Activated CD4-positive, alpha-beta memory T cell treated with anti-CD3 and anti-CD28 coated beads, Interleukin-2, amount 10 ng/mL, durations not matched to agents 7 days and 5 days (primary cell): ENCODE data around the gene MACROH2A1. TPM values are rescaled to one million over a fixed set of nuclear protein-coding genes. Genes with fewer than 3 reads are reported as not detected.
A peak's percentile ranks its signal among the peaks of the same experiment; 100 is the strongest.

Experiments used
- CTCF ChIA-PET: fragments of 350-600 bp; sonication (Branson Sonifier 250); formaldehyde crosslinking; loops from one replicate; lab custom pipeline; 2021; ENCODE audit warnings: antibody characterized with exemption, inconsistent platforms; lab: Charles Lee
- POLR2A ChIA-PET: fragments of 350-600 bp; sonication (Branson Sonifier 250); formaldehyde crosslinking; loops from one replicate; lab custom pipeline; 2021; ENCODE audit warnings: antibody characterized with exemption; lab: Charles Lee
- DNase-seq: peaks from one replicate; pipeline ENCODE4 v3.0.0-alpha.2; 2020
- H3K27ac Mint-ChIP-seq: one replicate; pipeline ENCODE4 v1.8.0; 2021; ENCODE audit warnings: mild to moderate bottlenecking, mixed read lengths
- H3K27me3 Mint-ChIP-seq: one replicate; pipeline ENCODE4 v1.8.0; 2021; ENCODE audit warnings: mixed read lengths
- H3K36me3 Mint-ChIP-seq: one replicate; pipeline ENCODE4 v1.8.0; 2021; ENCODE audit warnings: low read depth, mixed read lengths
- H3K4me1 Mint-ChIP-seq: one replicate; pipeline ENCODE4 v1.8.0; 2021; ENCODE audit warnings: mixed read lengths
- H3K4me3 Mint-ChIP-seq: one replicate; pipeline ENCODE4 v1.8.0; 2021; ENCODE audit warnings: mild to moderate bottlenecking, mixed read lengths
- H3K9me3 Mint-ChIP-seq: one replicate; pipeline ENCODE4 v1.8.0; 2021; ENCODE audit warnings: mixed read lengths
- total RNA-seq, 2 experiments: library from RNA; stranded (reverse); gene quantifications; one replicate each; pipeline ENCODE4 v1.2.3, GENCODE V29; 2021

MACROH2A1 gene
- total RNA-seq, 2 experiments from 2014 or later = 248 to 263 TPM

GRCh38 chr5:135441350-135441831, 42.4 kb upstream of the MACROH2A1 start:
- Mint-ChIP-seq H3K27ac (no peak overlapping the region), H3K4me1 (no peaks in the 10 kb centered on the region), H3K27me3 (peaks cover 15% of the 10 kb centered on the region), H3K9me3 (no peaks in the 10 kb centered on the region), H3K36me3 (no peaks in the 10 kb centered on the region), H3K4me3 (no peak overlapping the region)
- ChIA-PET POLR2A (no interaction called here), CTCF (interaction anchor here (0.7 to 1.4 kb wide), 3 partner anchors 15 to 125 kb away, joined by 3 to 5 read pairs (median 4); no protein-coding TSS in a partner anchor)
- DNase-seq = peak; percentile 9

GRCh38 chr5:135440916-135441315, 41.9 kb upstream of the MACROH2A1 start:
- Mint-ChIP-seq H3K4me1 (no peaks in the 10 kb centered on the region), H3K27me3 (peaks cover 15% of the 10 kb centered on the region), H3K9me3 (no peaks in the 10 kb centered on the region), H3K4me3 (no peak overlapping the region), H3K36me3 (no peaks in the 10 kb centered on the region), H3K27ac (no peak overlapping the region)
- CTCF ChIA-PET = interaction anchor here (0.9 to 1.4 kb wide), 2 partner anchors 16 to 124 kb away, joined by 3 to 5 read pairs; no protein-coding TSS in a partner anchor
- POLR2A ChIA-PET = no interaction called here
- peak; percentile 10 for DNase-seq

GRCh38 chr5:135439231-135440205, 40.5 kb upstream of the MACROH2A1 start:
- Mint-ChIP-seq H3K36me3 (no peaks in the 10 kb centered on the region), H3K27me3 (peaks cover 15% of the 10 kb centered on the region), H3K27ac (no peak overlapping the region), H3K4me3 (no peak overlapping the region), H3K9me3 (no peaks in the 10 kb centered on the region), H3K4me1 (no peaks in the 10 kb centered on the region)
- ChIA-PET CTCF (interaction anchor here (1.1 kb wide), 2 partner anchors 14 to 18 kb away, joined by 4 read pairs; no protein-coding TSS in a partner anchor), POLR2A (no interaction called here)
- DNase-seq = peak; percentile 14

GRCh38 chr5:135438636-135439221, 39.7 kb upstream of the MACROH2A1 start:
- ChIA-PET CTCF (interaction anchor here (1.1 kb wide), 1 partner anchor 19 kb away, joined by 4 read pairs; no protein-coding TSS in a partner anchor), POLR2A (no interaction called here)
- Mint-ChIP-seq H3K4me3 (no peak overlapping the region), H3K27ac (no peak overlapping the region), H3K4me1 (no peaks in the 10 kb centered on the region), H3K9me3 (no peaks in the 10 kb centered on the region), H3K27me3 (peaks cover 13% of the 10 kb centered on the region), H3K36me3 (no peaks in the 10 kb centered on the region)
- DNase-seq = peak; percentile 12

- DNase-seq = peak; percentile 11
- no peaks in the 10 kb centered on the region for H3K9me3 Mint-ChIP-seq
- CTCF ChIA-PET = interaction anchor here (1.1 kb wide), 1 partner anchor 19 kb away, joined by 4 read pairs; no protein-coding TSS in a partner anchor
- no peak overlapping the region for H3K27ac Mint-ChIP-seq
- no peaks in the 10 kb centered on the region for H3K36me3 Mint-ChIP-seq
- POLR2A ChIA-PET = no interaction called here
- no peak overlapping the region for H3K4me3 Mint-ChIP-seq
- H3K4me1 Mint-ChIP-seq = no peaks in the 10 kb centered on the region
- peaks cover 10% of the 10 kb centered on the region for H3K27me3 Mint-ChIP-seq
These were observed 38.9 kb upstream of the MACROH2A1 start for GRCh38 chr5:135437796-135438560.

- Mint-ChIP-seq H3K9me3 (no peaks in the 10 kb centered on the region), H3K36me3 (no peaks in the 10 kb centered on the region), H3K27me3 (peaks cover 11% of the 10 kb centered on the region), H3K4me3 (no peak overlapping the region), H3K27ac (no peak overlapping the region), H3K4me1 (no peaks in the 10 kb centered on the region)
- ChIA-PET CTCF (no interaction called here), POLR2A (no interaction called here)
- no peak for DNase-seq
These were observed 38.4 kb upstream of the MACROH2A1 start for GRCh38 chr5:135437422-135437795.

- H3K4me3 Mint-ChIP-seq = no peak overlapping the region
- no peaks in the 10 kb centered on the region for H3K36me3 Mint-ChIP-seq
- no peaks in the 10 kb centered on the region for H3K9me3 Mint-ChIP-seq
- ChIA-PET POLR2A (no interaction called here), CTCF (interaction anchor here (1.7 kb wide), 1 partner anchor 12 kb away, joined by 6 read pairs; no protein-coding TSS in a partner anchor)
- H3K4me1 Mint-ChIP-seq = no peaks in the 10 kb centered on the region
- H3K27me3 Mint-ChIP-seq = peaks cover 11% of the 10 kb centered on the region
- DNase-seq = no peak
- no peak overlapping the region for H3K27ac Mint-ChIP-seq
These were observed 38.0 kb upstream of the MACROH2A1 start for GRCh38 chr5:135436951-135437418.

- POLR2A ChIA-PET = no interaction called here
- Mint-ChIP-seq H3K4me3 (no peak overlapping the region), H3K27me3 (peaks cover 7% of the 10 kb centered on the region), H3K4me1 (no peaks in the 10 kb centered on the region), H3K36me3 (no peaks in the 10 kb centered on the region), H3K27ac (no peak overlapping the region), H3K9me3 (no peaks in the 10 kb centered on the region)
- CTCF ChIA-PET = interaction anchor here (1.7 kb wide), 1 partner anchor 10 kb away, joined by 6 read pairs; no protein-coding TSS in a partner anchor
- peak; percentile 11 for DNase-seq
These were observed 36.7 kb upstream of the MACROH2A1 start for GRCh38 chr5:135435467-135436330.

GRCh38 chr5:135434591-135435466, 35.8 kb upstream of the MACROH2A1 start:
- CTCF ChIA-PET = interaction anchor here (0.8 kb wide), 1 partner anchor 9 kb away, joined by 4 read pairs; no protein-coding TSS in a partner anchor
- Mint-ChIP-seq H3K4me3 (no peak overlapping the region), H3K27me3 (peaks cover 5% of the 10 kb centered on the region), H3K27ac (no peak overlapping the region), H3K9me3 (no peaks in the 10 kb centered on the region), H3K4me1 (no peaks in the 10 kb centered on the region), H3K36me3 (no peaks in the 10 kb centered on the region)
- POLR2A ChIA-PET = no interaction called here
- no peak for DNase-seq

GRCh38 chr5:135433681-135434426, 34.8 kb upstream of the MACROH2A1 start:
- Mint-ChIP-seq H3K4me1 (no peaks in the 10 kb centered on the region), H3K27me3 (peaks cover 5% of the 10 kb centered on the region), H3K27ac (no peak overlapping the region), H3K36me3 (no peaks in the 10 kb centered on the region), H3K9me3 (no peaks in the 10 kb centered on the region), H3K4me3 (no peak overlapping the region)
- POLR2A ChIA-PET = no interaction called here
- CTCF ChIA-PET = interaction anchor here (0.8 kb wide), 1 partner anchor 8 kb away, joined by 4 read pairs; no protein-coding TSS in a partner anchor
- no peak for DNase-seq
